GM21825 (cell line): Measurements from ENCODE around the gene EFL1.

Experiments
- ATAC-seq: cut with Tn5 transposase; IDR thresholded peaks from one replicate; pipeline ENCODE4 v1.9.1; 2021; ENCODE audit warnings: mild to moderate bottlenecking, moderate library complexity; ENCODE audit not compliant: unreplicated experiment

EFL1 gene

GRCh38 chr15:82128401-82129148, 134.0 kb downstream of the EFL1 start:
- ATAC-seq = no peak

- no peak for ATAC-seq
Measured at GRCh38 chr15:82127581-82127980, 135.0 kb downstream of the EFL1 start.

- no peak for ATAC-seq
Measured at GRCh38 chr15:82126346-82126745, 136.2 kb downstream of the EFL1 start.

GRCh38 chr15:82124331-82125263, 137.9 kb downstream of the EFL1 start:
- ATAC-seq = no peak

- ATAC-seq = no peak
Measured at GRCh38 chr15:82122746-82123400, 139.7 kb downstream of the EFL1 start.

GRCh38 chr15:82118040-82118439, 144.5 kb downstream of the EFL1 start:
- no peak for ATAC-seq

GRCh38 chr15:82117296-82117695, 145.2 kb downstream of the EFL1 start:
- ATAC-seq = no peak

- no peak for ATAC-seq
Measured at GRCh38 chr15:82114660-82115059, 147.9 kb downstream of the EFL1 start.

GRCh38 chr15:82113106-82113715, 149.3 kb downstream of the EFL1 start:
- no peak for ATAC-seq

- no peak for ATAC-seq
Measured at GRCh38 chr15:82111918-82112317, 150.6 kb downstream of the EFL1 start.

- ATAC-seq = no peak
Measured at GRCh38 chr15:82110144-82110543, 152.4 kb downstream of the EFL1 start.

- ATAC-seq = peak; percentile 85
Measured at GRCh38 chr15:82108489-82109078, 153.9 kb downstream of the EFL1 start.

GRCh38 chr15:82106679-82107078, 155.9 kb downstream of the EFL1 start:
- ATAC-seq = no peak

GRCh38 chr15:82105451-82106215, 156.9 kb downstream of the EFL1 start:
- ATAC-seq = no peak

- no peak for ATAC-seq
Measured at GRCh38 chr15:82103468-82103867, 159.1 kb downstream of the EFL1 start.

- no peak for ATAC-seq
Measured at GRCh38 chr15:82100111-82100929, 162.2 kb downstream of the EFL1 start.

GRCh38 chr15:82098674-82099073, 163.9 kb downstream of the EFL1 start:
- no peak for ATAC-seq

- ATAC-seq = no peak
Measured at GRCh38 chr15:82095803-82096202, 166.7 kb downstream of the EFL1 start.

- ATAC-seq = no peak
Measured at GRCh38 chr15:82093774-82094211, 168.7 kb downstream of the EFL1 start.
